GM06990 (cell line): Measurements from ENCODE around the gene CMSS1.

Experiments used
- DNase-seq: peaks from one replicate; pipeline ENCODE4 v3.0.0-alpha.2; 2011; ENCODE audit not compliant: insufficient read length; ENCODE audit errors: extremely low read depth
- H3K27me3 ChIP-seq: replicated peaks from 2 replicates; pipeline ENCODE4 v1.6.0; 2011; ENCODE audit warnings: low read length; ENCODE audit not compliant: control insufficient read depth, insufficient read depth
- H3K36me3 ChIP-seq: 2 replicates; pipeline ENCODE4 v1.5.1; 2011; ENCODE audit warnings: low read length; ENCODE audit not compliant: control insufficient read depth, insufficient read depth
- H3K4me3 ChIP-seq: replicated peaks from 2 replicates; pipeline ENCODE4 v1.5.1; 2011; ENCODE audit warnings: low read depth, mild to moderate bottlenecking, control low read depth, low read length
- CTCF ChIP-seq: IDR thresholded peaks from 2 replicates; pipeline ENCODE4 v1.5.1; 2011; ENCODE audit warnings: low read length, control low read depth, mild to moderate bottlenecking, inconsistent platforms; ENCODE audit not compliant: insufficient read depth, poor library complexity, severe bottlenecking

The CMSS1 gene

GRCh38 chr3:100068826-100069225, 251.2 kb downstream of the CMSS1 start:
- Histone ChIP-seq H3K36me3 (no peaks in the 10 kb centered on the region), H3K4me3 (no peak overlapping the region), H3K27me3 (no peaks in the 10 kb centered on the region)
- peak; percentile 77 for TF ChIP-seq CTCF
- DNase-seq, result no peak

DNA sequence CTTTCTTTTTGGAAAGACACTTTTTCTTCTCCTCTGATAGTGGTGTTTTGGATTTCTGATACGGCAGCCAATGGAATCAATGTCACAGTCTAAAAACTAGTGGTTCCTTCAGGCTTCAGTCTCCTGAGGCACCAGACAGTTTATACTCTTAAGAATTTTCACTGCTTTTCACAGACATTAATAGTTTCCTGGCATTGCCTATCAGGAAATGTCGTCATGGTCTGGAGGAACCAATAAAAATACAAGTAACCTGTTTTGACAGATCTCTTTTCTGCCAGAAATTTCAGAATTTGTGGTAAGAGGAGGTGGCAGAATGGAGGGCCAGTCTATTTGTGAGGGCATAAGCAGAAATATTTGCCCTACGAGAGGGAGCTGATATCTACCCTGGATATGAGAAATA, 251.8 kb downstream of the CMSS1 start:
- Histone ChIP-seq H3K36me3 (no peaks in the 10 kb centered on the region), H3K4me3 (no peak overlapping the region), H3K27me3 (no peaks in the 10 kb centered on the region)
- no peak for DNase-seq
- no peak for TF ChIP-seq CTCF

DNA sequence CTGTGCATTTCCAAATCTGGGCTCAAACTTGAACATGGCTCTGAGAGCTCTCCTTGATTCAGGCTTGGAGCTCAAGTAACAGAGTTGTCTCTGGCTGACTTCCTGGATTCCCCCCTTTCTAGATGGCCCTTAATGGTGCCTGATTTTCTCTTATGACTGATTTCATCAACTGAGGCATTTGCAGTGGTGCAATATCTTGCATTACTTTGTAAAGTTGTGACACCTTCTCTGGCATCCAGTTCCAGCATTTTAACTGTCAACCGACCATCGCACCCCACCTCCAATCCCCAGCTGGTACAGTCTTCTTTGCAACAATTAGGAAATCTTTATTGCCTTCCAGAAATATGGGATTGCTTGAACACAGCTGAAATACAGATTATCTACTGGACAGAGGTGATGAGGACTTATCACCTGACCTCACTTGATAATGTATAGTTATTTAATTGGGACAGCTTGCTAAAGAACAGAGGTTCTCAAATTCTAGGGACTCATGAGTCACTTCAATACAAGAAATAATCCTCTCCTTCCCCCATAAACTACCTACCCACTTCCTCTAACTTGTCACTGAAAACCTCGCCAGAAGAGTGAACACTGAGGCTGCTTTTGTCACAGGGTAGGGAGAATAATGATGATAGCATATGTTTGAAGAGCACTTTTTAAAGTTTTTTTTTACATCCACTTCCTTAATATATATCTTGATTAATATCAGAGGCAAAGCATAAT, 254.8 kb downstream of the CMSS1 start:
- no peak for TF ChIP-seq CTCF
- no peak for DNase-seq
- Histone ChIP-seq H3K36me3 (no peaks in the 10 kb centered on the region), H3K27me3 (no peaks in the 10 kb centered on the region), H3K4me3 (no peak overlapping the region)

DNA sequence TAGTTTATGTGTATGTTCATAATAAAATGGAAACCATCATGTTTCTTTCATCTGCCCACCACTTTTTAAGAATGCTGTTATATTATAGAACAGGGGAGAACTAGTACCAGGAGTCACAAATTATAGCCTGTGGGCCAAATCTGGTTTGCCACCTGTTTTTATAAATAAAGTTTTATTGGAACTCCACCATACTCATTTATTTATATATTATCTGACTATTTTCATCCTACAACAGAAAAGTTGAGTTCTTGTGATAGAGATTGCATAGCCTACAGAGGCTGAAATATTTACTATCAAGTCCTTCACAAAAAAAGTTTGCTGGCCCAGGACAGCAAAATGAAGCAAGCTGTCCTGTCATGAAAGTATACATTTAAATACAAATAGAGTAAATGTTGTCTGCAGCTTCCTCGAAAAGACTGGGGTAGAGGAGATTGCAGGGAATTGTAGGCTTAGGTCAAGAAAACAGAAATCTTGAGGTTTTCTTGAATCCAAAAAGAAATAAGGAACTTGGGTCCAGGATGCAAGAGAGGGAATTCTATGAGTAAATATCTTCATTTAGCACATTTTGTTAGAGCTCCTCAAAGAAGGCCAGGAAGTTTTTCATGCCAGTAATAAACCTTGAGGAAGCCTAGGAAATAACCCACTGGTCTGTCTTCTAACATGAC, 255.5 kb downstream of the CMSS1 start:
- DNase-seq, result peak; percentile 22
- Histone ChIP-seq H3K36me3 (no peaks in the 10 kb centered on the region), H3K4me3 (no peak overlapping the region), H3K27me3 (no peaks in the 10 kb centered on the region)
- no peak for TF ChIP-seq CTCF

GRCh38 chr3:100073714-100074307, 256.1 kb downstream of the CMSS1 start:
- TF ChIP-seq CTCF, result no peak
- Histone ChIP-seq H3K36me3 (no peaks in the 10 kb centered on the region), H3K27me3 (no peaks in the 10 kb centered on the region), H3K4me3 (no peak overlapping the region; the same call in 1 of the 2 replicates)
- DNase-seq, result peak; percentile 36
